ENCODE results near the gene EHMT1. TPM values are rescaled to one million over a fixed set of nuclear protein-coding genes. Genes with fewer than 3 reads are reported as not detected.

EHMT1 gene
- total and polyA plus RNA-seq, 10 of the 15 experiments (the other 5 are each of a cell fraction or from before 2014, with no cell fraction given): 2.9 to 100 (median 48.1) TPM

- TF ChIP-seq RAD51 (IDR thresholded peaks at IDR 0.05) (no peak), IRF4 (IDR thresholded peaks at IDR 0.05; ENCODE audit: low read depth, low read length) (peak; percentile 66), HDAC6 (IDR thresholded peaks at IDR 0.05; ENCODE audit: unreplicated experiment) (no peak), ATF7 (IDR thresholded peaks at IDR 0.05; ENCODE audit: low read depth) (0 out of 2 replicates have a peak, but pooled peaks have one; percentile 36), SMARCA5 (IDR thresholded peaks at IDR 0.05) (no peak), MXI1 (IDR thresholded peaks at IDR 0.05; ENCODE audit: low read depth, low read length) (no peak), EGR1 (IDR thresholded peaks at IDR 0.05; ENCODE audit: borderline replicate concordance in 1 of 2, low read depth in 2 of 2, low read length in 2 of 2) (peak in 1 of 2 experiments; percentile 62; a peak in 1 of 3 replicates), PML (IDR thresholded peaks at IDR 0.05; ENCODE audit: low read length) (0 out of 2 replicates have a peak, but pooled peaks have one; percentile 57), ZBTB4 (CRISPR knock-in tag; IDR thresholded peaks at IDR 0.05) (no peak), CHD2 (IDR thresholded peaks at IDR 0.05; ENCODE audit: borderline replicate concordance, low read depth, low read length) (peak; percentile 39; the same call in 1 of the 2 replicates), ZNF217 (IDR thresholded peaks at IDR 0.05) (0 out of 2 replicates have a peak, but pooled peaks have one; percentile 13)
- TF ChIP-seq, protein P1, sequence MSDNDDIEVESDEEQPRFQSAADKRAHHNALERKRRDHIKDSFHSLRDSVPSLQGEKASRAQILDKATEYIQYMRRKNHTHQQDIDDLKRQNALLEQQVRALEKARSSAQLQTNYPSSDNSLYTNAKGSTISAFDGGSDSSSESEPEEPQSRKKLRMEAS (IDR thresholded peaks at IDR 0.05; ENCODE audit: low read depth, low read length): peak; percentile 69; the same call in 1 of the 2 replicates
- TF ChIP-seq, protein P2, sequence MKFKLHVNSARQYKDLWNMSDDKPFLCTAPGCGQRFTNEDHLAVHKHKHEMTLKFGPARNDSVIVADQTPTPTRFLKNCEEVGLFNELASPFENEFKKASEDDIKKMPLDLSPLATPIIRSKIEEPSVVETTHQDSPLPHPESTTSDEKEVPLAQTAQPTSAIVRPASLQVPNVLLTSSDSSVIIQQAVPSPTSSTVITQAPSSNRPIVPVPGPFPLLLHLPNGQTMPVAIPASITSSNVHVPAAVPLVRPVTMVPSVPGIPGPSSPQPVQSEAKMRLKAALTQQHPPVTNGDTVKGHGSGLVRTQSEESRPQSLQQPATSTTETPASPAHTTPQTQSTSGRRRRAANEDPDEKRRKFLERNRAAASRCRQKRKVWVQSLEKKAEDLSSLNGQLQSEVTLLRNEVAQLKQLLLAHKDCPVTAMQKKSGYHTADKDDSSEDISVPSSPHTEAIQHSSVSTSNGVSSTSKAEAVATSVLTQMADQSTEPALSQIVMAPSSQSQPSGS (IDR thresholded peaks at IDR 0.05; ENCODE audit: low read length): peak; percentile 67
Observed at GRCh38 chr9:137761032-137761431, 142.2 kb downstream of the EHMT1 start (continued).

All from GM12878 (cell line).